ENCODE measurements around the gene SOCS7.

Gene SOCS7

DNA sequence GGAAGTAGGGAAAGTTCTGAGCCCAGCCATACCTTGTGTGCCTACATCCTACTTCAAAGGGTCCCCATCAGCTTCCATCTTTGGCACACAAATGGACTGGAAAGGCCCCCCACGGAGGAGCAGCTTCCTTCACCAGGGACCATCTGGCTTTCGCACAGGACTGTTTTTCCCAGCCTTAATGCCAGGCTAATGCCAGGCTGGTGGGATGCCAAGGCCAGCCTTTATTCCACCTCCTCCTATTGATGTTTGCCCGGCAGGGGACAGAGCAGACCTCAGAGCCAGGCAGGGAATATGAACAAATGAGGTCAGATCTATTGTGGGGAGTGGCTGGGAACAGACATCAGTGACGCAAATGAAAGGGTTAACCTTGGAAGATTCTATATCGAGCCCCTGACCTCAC is 13.6 kb upstream of the SOCS7 start:
- no peak for DNase-seq (ENCODE audit: low spot score)

DNA sequence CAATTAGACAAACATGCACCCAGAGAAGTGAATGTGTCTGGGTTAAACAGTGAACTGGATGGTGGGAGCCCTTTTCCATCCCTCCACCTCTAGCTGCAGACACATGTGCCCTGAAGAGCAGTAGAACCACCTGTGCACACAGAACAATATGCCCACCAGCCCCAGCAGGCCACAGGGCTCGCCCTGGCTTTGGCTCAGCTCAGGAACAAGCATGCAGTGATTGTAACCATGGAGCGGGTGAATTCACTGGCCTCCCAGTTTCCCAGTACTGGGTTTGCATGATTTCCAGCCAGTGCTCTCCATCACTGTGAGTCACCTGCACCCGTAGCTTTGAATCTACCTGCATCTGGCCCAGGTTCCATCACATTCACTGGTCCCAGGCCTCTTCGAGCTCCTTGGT is 13.1 kb upstream of the SOCS7 start:
- no peak for DNase-seq (ENCODE audit: low spot score)

DNA sequence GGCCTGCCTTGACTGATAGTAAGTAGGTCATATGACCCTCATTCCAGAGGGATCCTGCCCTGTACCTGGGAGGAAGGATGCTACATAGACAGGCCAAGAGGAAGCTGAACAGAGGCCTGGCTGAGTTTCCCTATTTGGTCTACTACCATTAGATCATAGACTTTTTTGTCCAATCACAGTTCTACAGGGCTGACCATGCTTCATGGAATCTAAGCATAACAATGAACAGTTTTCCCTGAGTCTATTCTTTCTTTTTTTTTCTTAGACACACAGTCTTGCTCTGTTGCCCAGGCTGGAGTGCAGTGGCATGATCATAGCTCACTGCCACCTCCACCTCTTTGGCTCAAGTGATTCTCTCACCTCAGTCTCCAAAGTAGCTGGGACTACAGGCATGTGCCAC is 11.8 kb upstream of the SOCS7 start:
- no peak for DNase-seq (ENCODE audit: low spot score)

DNA sequence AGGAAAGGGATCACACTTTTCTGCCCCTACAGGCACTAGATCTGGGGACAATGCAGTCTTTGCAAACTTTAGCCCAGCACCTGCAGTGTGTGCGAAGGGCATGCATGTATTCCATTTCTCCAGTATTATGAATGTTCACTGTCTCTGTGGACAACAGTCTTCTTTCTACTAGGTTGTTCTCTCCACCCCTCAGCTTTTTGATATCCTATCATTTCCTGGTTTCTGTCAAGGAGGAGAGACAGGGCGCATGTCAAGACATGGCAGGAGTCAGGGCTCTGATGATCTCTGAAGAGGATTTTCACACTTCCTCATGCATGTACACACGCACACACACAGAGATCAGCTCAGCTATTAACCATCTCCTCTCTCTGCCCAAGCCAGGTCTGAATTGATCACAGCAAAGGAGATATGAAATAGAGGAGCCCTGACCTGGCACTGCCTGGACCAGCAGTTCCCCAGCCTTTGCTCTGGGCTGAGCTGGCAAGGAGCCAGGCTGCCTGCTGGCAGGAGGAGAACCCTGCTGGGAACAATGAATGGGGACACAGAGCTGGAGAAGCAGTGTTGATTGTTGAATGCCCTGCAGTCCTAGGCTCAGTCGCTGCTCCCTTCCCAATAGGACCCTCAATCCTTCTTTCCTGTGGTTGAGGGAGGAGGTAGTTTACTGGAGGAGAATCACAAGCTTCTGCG is 10.5 kb upstream of the SOCS7 start:
- peak; percentile 88 for DNase-seq (ENCODE audit: low spot score)

DNA sequence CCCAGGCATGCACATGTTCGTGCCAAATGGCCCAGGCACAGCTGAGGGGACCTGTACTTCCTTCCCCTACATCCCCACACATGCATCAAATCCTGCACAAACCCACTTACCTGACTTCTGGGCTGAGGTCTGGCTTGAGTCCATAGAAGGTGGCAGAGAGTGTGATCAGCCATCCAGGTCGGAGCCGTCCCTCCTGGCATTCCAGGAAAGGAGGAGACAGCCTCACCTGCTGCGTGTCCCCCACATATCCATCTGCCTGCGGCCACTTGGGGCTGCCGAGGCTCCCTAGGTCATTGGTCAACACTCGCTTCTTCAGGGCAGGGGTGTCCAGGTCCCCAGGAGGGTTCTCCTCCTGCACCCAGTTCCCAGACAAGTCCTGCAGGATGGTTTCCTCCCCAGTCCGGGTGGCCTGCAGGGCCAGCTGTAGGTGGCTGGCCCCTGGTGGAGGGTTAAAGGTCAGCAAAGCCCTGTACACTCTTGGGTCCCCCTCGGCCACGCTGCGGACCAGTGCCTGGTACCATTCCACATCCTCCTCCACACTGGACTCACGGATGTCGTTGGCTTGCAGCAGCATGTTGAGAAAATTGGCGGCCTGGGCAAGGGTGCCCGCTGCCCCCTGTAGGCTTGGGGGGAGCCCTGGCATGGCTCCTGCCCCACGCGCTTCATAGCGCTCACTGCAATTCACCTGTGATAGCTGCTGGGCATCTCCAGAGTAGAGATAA is 8.6 kb upstream of the SOCS7 start:
- no peak for DNase-seq (ENCODE audit: low spot score)

DNA sequence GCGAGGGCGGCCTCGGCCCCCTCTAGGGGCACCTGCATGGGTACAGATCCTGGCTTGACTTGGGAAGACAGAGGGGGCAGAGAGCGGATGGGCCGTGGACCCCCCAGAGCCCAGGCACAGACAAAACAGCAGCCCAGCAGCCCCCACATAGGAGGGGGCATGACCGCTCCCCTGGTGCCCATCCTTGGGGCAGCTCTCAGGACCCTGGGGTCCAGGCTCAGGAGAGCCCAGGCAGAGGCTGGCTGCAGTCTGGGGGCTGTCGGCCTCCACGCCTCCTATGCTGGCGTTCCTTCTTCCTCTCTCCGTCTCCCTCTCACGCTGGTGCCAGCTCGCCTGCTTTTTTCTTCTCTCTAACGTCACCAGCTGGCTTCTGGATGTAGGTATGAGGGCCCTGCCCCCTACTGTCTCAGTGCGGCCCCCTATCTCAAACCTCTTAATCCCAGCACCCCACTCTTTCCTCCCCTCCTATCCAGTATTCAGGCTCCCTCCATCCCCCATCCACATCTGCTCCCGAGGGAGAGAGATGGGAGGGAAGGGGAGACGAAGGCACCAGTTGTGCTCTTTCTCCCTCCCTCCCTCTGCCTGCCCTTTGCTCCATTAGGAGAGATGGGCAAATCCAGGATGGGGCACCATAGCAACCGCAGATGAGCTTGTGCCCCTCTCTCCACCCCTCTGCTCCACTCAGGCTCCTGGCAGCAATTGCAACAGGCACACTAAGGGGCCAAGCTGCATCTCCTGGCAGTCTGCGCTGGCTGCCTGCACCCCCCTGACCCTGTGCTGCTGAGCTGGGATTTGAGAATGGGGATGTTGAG is 7.8 kb upstream of the SOCS7 start, which contains the start of gene GPR179:
Gene GPR179, minus strand, starts transcription at position 349 of the 812 bp plus-strand sequence. Its CDS starts 167 bp downstream, at position 182.
- no peak for DNase-seq (ENCODE audit: low spot score)

DNA sequence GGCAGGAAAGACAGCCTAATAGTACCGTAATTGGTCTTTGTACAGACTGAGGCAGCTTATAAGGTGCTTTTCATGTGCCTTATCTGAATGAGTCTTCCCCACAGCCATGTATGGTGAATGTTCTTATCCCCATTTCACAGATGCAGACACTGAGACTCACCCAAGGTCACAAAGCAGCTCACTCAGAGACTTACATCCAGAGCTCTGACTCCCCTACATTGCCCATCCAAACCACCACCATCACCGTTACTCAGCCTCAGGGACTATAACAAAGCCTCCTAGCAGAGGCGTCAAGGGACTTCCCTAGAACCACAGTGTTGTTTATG is 7.3 kb upstream of the SOCS7 start:
- DNase-seq (ENCODE audit: low spot score) = no peak

DNA sequence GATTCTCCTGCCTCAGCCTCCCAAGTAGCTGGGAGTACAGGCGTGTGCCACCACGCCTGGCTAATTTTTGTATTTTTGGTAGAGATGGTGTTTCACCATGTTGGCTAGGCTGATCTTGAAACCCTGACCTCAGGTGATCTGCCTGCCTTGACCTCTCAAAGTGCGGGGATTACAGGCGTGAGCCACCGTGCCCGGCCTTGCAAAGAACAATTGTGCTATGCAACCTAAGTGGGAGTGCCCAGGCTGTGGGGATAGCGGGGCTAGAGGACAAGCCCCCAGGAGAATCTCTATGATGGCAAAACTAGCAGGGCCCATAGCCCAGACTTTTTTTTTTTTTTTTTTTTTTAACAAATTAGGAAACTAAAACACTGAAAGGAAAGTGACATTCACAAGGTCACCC is 5.9 kb upstream of the SOCS7 start:
- no peak for DNase-seq (ENCODE audit: low spot score)

GRCh38 chr17:38349097-38349730 is 2.4 kb upstream of the SOCS7 start:
- peak; percentile 83 for DNase-seq (ENCODE audit: low spot score)

DNA sequence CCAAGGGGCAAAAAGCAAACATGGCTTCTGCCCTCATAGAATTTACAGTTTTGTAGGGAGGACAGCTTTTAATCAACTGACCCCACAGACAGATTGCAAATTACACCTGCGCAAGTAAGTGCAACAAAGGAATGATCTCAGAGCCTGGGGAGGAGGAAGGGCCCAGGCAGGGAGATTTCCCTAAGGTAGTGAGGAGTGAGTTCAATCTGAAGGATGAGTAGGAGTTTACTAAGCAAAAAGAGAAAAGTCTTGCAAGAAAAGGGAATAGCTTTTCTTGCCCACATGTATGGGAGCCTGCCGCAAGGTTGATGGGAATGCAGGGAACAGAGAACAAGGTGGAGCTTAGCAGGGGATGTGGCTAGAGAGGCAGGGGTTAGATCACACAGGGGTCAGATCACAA is 1.6 kb upstream of the SOCS7 start:
- no peak for DNase-seq (ENCODE audit: low spot score)

DNA sequence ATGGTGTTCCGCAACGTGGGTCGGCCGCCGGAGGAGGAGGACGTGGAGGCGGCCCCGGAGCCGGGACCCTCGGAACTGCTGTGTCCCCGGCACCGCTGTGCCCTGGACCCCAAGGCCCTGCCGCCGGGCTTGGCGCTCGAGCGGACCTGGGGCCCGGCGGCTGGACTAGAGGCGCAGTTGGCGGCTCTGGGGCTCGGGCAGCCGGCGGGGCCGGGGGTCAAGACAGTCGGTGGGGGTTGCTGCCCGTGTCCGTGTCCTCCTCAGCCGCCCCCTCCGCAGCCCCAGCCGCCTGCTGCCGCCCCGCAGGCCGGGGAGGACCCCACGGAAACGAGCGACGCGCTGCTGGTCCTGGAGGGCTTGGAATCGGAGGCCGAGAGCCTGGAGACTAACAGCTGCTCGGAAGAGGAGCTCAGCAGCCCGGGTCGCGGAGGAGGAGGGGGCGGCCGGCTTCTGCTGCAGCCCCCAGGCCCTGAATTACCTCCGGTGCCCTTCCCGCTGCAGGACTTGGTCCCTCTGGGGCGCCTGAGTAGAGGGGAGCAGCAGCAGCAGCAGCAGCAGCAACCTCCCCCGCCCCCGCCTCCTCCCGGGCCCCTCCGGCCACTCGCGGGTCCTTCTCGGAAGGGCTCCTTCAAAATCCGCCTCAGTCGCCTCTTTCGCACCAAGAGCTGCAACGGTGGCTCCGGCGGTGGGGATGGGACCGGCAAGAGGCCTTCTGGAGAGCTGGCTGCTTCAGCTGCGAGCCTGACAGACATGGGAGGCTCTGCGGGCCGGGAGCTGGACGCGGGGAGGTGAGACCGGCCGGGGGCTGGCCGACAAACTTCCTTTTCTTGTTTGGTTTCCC is 821 bp downstream of the SOCS7 start:
- no peak for DNase-seq (ENCODE audit: low spot score)

DNA sequence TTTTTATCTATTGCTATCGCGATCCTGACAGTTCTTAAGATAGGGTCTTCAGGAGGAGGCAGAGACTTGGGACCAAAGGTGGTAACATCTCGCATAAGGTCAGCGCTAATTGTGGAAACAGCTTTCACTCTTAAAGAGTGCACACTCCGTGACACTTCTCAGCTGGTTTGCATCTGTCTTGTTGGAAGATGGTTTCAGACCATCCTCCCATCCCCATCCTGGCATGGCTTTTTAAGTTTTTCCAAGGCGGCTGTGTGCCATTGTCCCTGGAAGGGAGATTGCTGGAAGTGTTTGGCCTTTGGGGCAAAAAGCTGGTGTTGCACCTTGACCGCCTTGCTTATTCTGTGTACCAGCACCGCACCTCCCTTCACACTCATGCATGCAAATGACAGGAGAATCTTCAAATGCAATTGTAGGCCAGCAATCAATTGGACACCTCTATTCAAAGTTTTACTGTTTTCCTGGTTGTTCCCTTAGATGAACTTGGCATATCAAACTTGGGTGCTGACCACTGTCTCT is 1.5 kb downstream of the SOCS7 start:
- DNase-seq (ENCODE audit: low spot score) = no peak

- DNase-seq (ENCODE audit: low spot score) = no peak
These were observed 2.0 kb downstream of the SOCS7 start for GRCh38 chr17:38353668-38354067.

DNA sequence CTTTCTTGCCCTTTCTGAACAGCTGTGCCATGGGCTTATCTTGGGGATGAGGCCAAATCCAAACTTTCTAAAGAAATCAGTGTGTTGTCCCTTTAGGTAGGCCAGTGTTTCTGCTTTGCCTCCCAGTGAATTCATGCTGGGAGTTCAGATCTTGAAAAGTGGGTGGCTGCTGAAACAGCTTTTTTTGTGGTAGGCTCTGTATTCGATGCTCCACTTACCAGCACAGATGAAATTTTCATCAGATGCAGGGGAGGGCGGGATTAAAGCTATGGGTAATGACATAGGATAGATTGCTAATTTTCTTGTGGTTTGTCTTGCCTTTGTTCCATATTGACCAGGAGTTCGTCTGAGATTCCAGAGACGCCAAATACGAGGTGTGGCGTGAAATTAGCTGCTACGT is 2.8 kb downstream of the SOCS7 start:
- no peak for DNase-seq (ENCODE audit: low spot score)

- no peak for DNase-seq (ENCODE audit: low spot score)
These were observed 3.6 kb downstream of the SOCS7 start for GRCh38 chr17:38355251-38355650.

- no peak for DNase-seq (ENCODE audit: low spot score)
These were observed 6.0 kb downstream of the SOCS7 start for GRCh38 chr17:38357486-38358123.

GRCh38 chr17:38358586-38359513 is 7.2 kb downstream of the SOCS7 start:
- no peak for DNase-seq (ENCODE audit: low spot score)

DNA sequence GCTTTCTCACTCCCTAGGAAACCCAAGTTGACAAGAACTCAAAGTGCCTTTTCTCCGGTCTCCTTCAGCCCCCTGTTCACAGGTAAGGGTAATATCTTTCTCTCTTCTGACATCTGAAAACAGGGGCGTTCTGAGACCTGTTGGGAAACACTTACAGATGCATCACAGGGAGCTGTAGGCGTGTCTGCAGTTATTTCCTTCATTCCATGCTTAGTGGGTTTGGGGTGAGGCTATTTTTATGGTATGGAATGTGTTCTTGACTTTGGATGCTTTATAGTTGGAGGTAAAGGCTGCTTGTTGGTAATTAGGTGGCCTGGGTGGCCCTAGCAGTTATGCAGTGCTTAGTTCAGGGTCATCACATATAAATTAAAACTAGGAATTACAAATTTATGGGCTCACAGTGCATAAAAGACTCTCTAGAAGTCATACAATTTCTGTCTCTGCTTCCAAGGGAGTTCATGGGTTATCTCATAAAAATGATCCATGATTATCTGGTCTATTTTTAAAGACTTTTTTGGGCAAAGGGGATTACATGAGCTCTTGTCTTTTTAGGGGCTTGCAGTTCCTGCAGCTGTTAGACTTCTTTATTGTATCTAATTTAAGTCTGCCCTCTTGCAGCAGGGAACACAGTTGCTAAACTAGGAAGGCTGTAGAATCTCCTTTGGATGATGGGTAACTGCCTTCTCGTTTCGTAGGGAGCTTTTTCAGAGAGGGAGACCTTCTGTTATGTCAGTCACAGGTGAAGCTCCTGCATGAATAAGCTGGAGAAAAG is 10.2 kb downstream of the SOCS7 start:
- no peak for DNase-seq (ENCODE audit: low spot score)

- no peak for DNase-seq (ENCODE audit: low spot score)
These were observed 11.4 kb downstream of the SOCS7 start for GRCh38 chr17:38363016-38363415.

Measured in putamen (tissue), 1 donor.